Measurements from ENCODE around the gene C5AR1.
A peak's percentile ranks its signal among the peaks of the same experiment; 100 is the strongest.
"Not testable (repeated sequence)": the region's sequence is repeated elsewhere in the genome, so short reads cannot be mapped to it uniquely, and the experiment has no call there.

Gene C5AR1

DNA sequence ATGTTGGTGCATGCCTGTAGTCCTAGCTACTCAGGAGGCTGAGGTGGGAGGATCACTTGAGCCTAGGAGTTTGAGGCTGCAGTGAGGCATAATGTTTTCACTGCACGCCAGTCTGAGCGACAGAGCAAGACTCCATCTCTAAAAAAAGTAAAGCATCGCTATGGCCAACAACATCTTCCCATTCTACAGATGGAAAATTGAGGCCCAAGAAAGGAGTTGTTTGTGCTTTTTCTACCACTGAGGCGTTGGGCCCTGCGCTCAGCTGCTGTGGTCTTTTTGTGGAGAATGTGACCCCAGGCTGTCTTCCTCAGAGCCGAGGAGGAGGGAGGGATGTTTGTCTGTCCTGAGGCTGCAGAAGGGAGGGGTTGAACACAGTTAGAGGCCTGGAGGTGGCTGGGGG lies 21.8 kb downstream of the C5AR1 start:
- DNase-seq (ENCODE audit: low read depth in 2 of 3, low spot score in 1 of 3): no peak

DNA sequence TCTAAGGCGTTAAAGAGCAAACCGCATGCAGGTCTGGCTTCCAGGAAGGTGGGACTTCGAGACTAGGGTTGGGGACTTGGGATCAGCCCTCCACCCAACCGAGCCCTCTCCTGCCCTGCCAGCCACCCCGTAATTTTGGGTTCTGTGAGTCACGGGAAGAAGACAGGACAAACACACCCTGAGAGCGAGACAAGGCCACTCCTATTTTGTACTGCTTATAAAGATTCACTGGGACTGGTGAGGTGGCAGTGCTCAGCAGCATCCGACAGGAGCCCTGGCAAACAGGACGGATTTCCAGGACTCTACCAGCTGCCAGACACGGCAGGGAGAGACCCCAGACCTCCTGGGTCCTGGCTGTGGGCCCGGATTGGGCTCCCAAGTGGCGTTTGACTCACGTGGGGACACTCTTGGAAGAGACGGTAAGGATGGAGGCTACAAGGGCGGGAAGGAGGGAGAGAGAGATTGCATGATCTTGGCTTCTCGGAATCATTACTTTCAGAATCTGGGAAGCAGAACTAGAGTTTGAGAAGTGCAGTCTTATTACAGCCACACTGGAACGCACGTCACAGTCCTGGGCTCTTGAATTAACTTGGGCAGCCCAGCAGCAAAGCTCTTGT lies 22.4 kb downstream of the C5AR1 start, which contains the start of gene C5AR2:
C5AR2 (plus strand) TSS at position 245 of the 617 bp plus-strand sequence. CDS start 8,625 bp downstream, outside the sequence.
- no peak for DNase-seq (ENCODE audit: low read depth in 2 of 3, low spot score in 1 of 3)

DNA sequence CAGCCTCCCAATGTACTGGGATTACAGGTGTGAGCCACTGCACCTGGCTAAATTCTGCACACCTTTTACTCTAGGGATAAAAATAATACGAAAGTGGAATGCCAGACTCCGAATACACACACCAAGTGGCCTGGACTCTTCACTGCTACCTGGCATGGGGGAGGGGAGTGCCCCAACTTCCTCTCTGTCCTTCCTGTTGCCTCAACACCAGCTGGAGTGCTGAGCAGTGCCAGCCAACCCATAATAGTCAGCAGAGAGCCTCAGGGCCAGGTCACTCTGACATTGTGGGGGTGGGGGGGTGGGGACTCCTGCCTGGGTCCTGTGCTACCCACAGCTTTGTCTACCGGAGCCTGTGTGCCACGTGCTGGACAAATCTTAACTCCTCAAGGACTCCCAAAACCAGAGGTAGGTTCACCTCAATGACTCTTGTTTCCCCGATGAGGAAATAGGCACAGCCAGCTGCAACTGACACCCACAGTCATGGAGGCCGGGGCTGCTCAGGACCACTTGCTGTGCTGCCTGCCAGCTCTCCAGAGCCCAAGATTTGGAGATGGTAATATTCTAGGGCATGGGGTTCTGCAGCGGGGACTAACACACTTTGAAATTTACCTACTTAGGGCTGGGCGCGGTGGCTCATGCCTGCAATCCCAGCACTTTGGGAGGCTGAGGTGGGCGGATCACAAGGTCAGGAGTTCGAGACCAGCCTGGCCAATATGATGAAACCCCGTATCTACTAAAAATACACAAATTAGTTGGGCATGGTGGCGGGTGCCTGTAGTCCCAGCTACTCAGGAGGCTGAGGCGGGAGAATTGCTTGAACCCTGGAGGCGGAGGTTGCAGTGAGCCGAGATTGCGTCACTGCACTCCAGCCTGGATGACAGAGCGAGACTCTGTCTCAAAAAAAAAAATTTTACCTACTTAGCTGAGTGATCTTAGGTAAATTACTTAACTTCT lies 27.4 kb downstream of the C5AR1 start:
- DNase-seq (ENCODE audit: low read depth in 2 of 3, low spot score in 1 of 3): not testable (repeated sequence)

DNA sequence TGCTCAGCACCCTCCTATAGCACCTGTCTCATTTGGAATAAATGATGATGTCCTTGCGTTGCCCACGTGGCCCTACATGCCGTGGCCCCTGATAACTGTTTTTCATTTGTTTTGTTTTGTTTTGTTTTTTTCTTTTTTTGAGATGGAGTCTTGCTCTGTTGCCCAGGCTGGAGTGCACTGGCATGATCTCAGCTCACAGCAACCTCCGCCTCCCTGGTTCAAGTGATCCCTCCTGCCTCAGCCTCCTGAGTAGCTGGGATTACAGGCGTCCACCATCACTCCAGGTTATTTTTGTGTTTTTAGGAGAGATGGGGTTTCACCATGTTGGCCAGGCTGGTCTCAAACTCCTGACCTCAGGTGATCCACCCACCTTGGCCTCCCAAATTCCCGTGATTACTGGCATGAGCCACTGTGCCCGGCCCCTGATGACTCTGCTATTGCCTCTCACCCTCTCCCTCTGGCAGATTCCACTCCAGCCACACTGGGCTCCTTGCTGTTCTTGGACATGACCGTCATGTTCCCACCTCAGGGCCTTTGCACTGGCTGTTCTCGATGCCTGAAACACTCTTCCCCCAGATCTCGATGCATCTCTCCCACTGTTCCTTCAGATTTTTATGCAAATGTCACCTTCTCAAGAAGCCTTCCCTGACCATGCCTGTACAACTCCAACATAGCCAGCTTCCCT lies 29.7 kb downstream of the C5AR1 start:
- no peak for DNase-seq (ENCODE audit: low read depth in 2 of 3, low spot score in 1 of 3)

DNA sequence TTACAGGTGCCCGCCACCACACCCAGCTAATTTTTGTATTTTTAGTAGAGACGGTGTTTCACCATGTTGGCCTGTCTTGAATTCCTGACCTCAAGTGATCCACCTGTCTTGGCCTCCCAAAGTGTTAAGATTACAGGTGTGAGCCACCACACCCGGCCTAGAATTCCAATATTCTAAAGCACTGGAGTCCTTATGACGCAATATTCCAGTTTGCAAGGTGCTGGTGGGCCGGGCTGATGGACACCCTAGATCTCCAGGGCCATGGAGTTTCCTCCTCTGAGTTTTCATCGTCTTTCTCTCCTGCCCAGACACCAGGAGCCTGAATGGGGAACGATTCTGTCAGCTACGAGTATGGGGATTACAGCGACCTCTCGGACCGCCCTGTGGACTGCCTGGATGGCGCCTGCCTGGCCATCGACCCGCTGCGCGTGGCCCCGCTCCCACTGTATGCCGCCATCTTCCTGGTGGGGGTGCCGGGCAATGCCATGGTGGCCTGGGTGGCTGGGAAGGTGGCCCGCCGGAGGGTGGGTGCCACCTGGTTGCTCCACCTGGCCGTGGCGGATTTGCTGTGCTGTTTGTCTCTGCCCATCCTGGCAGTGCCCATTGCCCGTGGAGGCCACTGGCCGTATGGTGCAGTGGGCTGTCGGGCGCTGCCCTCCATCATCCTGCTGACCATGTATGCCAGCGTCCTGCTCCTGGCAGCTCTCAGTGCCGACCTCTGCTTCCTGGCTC lies 31.0 kb downstream of the C5AR1 start:
- no peak for DNase-seq (ENCODE audit: low read depth in 2 of 3, low spot score in 1 of 3)

DNA sequence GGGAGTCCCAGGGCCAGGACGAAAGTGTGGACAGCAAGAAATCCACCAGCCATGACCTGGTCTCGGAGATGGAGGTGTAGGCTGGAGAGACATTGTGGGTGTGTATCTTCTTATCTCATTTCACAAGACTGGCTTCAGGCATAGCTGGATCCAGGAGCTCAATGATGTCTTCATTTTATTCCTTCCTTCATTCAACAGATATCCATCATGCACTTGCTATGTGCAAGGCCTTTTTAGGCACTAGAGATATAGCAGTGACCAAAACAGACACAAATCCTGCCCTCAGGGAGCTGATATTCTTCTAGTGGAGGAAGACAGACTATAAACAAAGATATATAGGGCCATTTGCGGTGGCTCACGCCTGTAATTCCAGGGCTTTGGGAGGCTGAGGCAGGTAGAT lies 32.1 kb downstream of the C5AR1 start:
- DNase-seq (ENCODE audit: low read depth in 2 of 3, low spot score in 1 of 3): no peak

DNA sequence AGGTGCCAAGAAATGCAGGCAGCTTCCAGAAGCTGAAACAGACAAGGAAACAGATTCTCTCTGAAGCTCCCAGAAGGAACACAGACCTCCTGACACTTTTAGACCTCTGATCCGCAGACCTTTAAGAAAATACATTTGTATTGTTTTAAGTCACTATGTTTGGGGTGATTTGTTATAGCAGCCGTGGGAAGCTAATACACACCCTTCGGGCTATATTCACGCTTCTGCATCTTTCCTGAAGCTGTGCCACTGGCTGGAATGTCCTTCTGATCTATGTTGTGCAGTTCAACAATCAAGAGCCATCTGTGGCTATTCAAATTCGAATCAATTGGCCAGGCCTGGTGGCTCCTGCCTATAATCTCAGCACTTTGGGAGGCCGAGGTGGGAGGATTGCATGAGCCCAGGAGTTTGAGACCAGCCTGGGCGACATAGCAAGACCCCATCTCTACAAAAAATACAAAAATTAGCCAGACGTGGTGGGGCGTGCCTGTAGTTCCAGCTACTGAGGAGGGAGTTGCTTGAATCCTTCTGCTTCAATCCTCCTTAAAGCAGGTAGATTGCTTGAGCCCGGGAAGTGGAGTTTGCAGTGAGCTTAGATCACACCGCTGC lies 33.6 kb downstream of the C5AR1 start:
- DNase-seq (ENCODE audit: low read depth in 2 of 3, low spot score in 1 of 3): no peak

DNA sequence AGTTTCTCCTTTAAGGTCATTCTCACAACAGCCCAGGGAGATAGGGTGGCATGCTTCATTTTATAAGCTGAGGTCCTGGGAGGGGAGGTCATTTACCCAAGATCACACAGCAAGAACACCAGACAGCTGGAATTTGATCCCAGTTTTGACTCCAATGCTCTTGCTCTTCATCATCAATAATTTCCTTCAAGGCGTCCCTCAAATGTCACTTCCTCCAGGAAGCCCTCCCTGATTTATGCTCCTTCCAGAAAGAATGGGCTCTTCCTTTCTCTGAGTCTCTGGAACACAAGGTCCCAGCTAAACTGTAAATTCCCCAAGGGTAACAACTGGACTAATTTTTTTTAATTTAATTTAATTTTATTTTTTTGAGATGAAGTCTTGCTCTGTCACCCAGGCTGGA lies 34.8 kb downstream of the C5AR1 start:
- no peak for DNase-seq (ENCODE audit: low read depth in 2 of 3, low spot score in 1 of 3)

DNA sequence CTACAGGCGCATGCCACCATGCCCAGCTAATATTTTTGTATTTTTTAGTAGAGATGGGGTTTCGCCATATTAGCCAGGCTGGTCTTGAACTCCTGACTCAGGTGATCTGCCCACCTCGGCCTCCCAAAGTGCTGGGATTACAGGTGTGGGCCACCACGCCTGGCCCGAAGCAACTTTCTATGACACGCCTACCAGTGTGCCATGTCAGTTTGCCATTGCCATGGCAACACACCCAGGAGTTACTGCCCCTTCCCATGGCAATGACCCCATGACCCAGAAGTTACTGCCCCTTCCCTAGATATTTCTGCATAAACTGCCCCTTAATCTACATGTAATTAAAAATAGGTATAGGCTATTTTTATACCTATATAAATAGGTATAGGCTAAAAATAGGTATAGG lies 36.4 kb downstream of the C5AR1 start:
- DNase-seq (ENCODE audit: low read depth in 2 of 3, low spot score in 1 of 3): not testable (repeated sequence)

DNA sequence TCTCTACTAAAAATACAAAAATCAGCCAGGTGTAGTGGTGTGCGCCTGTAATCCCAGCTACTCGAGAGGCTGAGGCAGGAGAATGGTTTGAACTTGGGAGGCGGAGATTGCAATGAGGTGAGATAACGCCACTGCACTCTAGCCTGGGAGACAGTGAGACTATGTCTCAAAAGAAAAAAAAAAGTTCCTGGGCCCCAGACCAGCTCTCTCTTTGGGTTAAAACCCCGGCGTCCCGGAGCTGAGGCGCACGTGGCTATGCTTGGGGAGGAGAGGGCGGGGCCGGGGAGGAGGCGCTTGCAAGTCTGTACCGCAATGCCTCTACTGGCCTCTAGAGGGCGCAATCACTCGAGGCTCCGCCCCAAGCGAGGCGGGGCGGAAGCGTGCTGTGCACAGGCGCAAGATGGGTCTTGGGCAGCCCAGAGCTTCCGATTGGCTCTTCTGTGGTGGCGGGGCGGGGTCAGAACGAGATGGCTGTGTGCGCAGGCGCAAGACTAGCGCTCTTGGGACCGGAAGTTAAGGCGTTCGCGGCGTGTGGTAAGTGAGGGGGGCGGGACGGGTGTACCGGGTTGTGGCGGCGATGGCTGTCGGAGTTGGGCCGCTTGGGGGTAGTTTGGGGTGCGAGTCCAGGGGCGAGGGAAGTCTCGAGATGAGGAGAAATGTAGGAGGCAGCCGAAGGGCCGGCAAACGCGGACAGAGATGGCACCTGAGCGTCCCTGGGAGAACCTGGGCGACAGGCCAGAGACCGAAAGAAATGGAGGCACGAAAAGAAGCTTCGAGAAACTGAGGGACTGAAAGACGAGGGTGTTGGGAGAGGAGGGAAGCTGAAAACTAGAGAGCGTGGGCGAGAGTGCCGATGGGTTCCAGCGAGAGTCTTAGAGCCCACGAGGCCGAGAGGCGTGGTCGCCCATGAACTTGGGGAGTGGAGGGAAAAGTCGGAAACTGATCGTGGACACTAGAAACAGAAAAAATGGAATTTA lies 39.4 kb downstream of the C5AR1 start, which contains the start of gene DHX34:
DHX34 (plus strand) TSS at position 497 of the 977 bp plus-strand sequence. CDS start 3,716 bp downstream, outside the sequence.
- DNase-seq (ENCODE audit: low read depth in 2 of 3, low spot score in 1 of 3): peak; percentile 97 to 99 (median 98)

DNA sequence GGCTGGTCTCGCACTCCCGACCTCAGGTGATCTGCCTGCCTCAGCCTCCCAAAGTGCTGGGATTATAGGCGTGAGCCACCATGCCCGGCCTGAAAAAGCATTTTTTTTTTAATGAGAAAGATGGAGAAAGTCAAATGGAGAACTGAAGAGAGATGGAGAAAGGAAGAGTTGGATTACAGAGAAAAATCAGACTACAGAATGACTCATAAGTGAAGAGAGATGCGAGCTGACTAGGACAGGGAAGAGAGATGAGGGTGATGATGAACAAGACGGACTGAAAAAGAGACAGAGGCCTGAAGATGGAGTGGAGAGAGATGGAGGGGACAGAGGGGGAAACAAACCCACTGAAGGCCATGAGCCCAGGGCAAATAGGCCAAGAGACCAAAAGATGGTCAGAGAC lies 41.0 kb downstream of the C5AR1 start:
- DNase-seq (ENCODE audit: low read depth in 2 of 3, low spot score in 1 of 3): no peak

DNA sequence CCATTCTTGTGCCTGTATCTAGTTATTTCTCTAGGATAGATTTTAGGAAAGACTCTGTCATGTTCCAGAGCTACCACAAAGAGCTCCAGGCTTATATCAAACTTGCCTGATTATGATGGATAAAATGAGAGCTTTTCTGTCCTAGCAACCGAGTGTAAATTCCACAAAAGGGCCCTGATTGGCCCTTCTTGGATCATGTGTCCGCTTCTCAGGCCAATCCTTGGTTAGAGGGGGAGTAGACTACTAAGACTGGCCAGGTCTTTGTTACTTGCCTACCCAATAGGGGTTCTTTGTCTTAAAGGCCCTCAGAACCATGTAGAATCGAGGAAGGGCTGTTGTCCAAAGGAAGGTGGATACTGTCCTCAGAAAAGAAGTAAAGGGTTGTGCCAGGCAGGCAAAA lies 41.9 kb downstream of the C5AR1 start:
- DNase-seq (ENCODE audit: low read depth in 2 of 3, low spot score in 1 of 3): no peak

DNA sequence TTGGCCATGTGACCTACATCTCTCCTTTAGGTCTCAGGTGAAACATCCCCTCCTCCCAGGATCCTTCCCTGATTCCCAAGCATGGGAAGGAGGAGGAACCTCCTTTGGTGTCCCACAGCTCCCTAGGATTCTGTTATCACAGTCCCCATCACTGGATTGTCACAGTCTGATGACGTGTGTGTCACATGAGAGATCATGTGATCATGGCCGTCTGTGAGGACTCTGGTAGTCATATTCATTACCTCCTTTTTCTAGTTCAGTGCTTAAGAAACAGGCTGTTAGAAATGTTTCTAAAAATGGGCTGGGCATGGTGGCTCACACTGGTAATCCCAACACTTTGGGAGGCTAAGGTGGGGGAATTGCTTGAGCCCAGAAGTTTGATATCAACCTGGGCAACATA lies 42.4 kb downstream of the C5AR1 start:
- no peak for DNase-seq (ENCODE audit: low read depth in 2 of 3, low spot score in 1 of 3)

DNA sequence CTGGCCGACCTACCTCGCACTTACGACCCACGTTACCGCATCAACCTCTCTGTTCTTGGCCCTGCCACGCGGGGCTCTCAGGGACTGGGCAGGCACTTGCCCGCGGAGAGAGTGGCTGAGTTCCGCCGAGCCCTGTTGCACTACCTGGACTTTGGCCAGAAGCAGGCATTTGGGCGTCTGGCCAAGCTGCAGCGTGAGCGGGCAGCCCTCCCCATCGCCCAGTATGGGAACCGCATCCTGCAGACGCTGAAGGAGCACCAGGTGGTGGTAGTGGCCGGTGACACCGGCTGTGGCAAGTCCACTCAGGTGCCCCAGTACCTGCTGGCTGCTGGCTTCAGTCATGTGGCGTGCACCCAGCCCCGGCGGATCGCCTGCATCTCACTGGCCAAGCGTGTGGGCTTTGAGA lies 43.6 kb downstream of the C5AR1 start:
- DNase-seq (ENCODE audit: low read depth in 2 of 3, low spot score in 1 of 3): no peak

DNA sequence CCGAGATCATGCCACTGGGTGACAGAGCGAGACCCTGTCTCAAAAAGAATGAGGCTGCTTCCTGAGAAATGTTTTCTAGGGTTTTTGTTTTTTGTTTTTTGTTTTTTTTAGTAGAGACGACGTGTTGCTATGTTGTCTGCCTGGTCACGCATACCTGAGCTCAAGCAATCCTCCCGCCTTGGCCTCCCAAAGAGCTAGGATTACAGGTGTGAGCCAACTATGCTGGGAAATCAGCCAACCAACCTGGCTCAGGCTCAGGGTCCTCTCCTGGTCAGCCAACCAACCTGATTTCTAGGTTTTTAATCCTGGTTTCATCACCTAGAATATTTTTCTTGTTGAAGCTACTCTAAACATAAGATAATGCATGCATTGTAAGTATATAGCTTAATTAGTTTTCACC lies 47.2 kb downstream of the C5AR1 start:
- no peak for DNase-seq (ENCODE audit: low read depth in 2 of 3, low spot score in 1 of 3)

DNA sequence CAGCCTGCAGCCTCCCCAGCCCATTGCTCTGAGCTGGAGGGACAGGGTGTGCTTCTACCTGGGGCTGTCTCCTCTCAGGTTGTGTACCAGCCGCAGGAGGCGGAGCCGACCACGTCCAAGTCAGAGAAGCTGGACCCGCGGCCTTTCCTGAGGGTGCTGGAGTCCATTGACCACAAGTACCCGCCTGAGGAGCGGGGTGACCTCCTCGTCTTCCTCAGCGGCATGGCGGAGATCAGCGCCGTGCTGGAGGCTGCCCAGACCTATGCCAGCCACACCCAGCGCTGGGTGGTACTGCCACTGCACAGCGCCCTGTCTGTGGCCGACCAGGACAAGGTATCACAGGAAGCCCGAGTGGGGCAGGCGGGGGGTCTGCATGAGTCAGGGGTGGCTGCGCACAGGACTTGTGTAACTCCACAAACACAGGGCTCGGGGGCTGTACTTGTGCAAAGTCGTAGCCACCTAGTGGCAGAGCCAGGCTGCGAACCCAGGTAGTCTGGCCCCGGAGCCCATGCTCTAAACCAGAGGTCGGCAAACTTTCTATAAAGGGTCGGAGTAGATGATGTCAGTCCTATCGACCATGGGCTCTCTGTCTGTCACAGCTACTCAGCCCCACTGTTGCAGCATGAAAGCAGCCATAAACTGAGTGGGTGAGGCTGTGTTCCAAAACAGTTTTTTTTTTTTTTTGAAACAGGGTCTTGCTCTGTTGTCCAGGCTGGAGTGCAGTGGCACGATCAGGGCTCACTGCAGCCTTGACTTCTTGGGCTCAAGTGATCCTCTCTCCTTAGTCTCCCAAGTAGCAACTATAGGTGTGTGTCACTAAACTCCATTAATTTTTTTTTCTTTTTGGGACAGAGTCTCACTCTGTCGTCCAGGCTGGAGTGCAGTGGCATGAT lies 48.4 kb downstream of the C5AR1 start:
- no peak for DNase-seq (ENCODE audit: low read depth in 2 of 3, low spot score in 1 of 3)

DNA sequence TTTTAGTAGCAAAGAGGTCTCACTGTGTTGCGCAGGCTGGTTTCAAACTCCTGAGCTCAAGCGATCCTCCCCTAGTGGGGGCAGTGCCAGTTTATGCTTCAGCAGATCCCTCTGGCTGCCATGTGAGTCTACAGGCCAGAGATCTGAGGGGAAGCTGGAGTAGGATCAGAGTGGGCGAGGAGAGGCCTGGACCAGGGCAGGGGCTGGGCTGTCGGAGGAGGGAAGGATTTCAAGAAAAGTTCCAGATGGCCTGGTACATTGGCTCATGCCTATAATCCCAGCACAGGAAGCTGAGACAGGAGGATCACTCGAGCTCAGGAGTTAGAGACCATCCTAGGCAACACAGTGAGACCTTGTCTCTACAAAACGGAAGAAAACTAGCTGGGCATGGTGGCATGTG lies 49.3 kb downstream of the C5AR1 start:
- no peak for DNase-seq (ENCODE audit: low read depth in 2 of 3, low spot score in 1 of 3)

DNA sequence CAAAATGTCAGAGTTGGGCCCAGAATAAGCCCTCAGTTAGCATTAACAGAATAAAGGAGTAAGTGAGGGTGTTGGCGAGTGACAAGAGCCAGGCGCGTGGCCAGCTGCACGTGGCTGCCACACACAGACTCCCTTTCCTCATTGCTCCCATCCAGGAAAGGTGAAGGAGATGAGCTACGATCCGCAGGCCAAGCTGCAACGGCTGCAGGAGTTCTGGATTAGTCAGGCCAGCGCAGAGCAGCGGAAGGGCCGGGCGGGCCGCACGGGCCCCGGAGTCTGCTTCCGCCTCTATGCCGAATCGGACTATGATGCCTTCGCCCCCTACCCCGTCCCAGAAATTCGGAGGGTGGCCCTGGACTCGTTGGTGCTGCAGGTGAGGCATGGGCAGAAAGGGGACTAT lies 52.7 kb downstream of the C5AR1 start:
- DNase-seq (ENCODE audit: low read depth in 2 of 3, low spot score in 1 of 3): no peak

All from stimulated activated CD4-positive, alpha-beta T cell treated with anti-CD3 and anti-CD28 coated beads, Interleukin-12 subunit alpha, Interleukin-12 subunit beta, amount 100 ng/mL, for 48 hours (primary cell).